ENCODE measurements around the gene HTR1D.

- TF ChIP-seq EZH2phosphoT487 (IDR thresholded peaks at IDR 0.05; ENCODE audit: insufficient read depth, low read depth) (no peak), EZH2 (IDR thresholded peaks at IDR 0.05; ENCODE audit: insufficient read depth, poor library complexity, severe bottlenecking) (no peak)
Observed at GRCh38 chr1:23238565-23238964, 21.3 kb upstream of the HTR1D start.
